OCI-LY7 (cell line): ENCODE measurements around the gene CNPY3.

Source experiments
- EZH2phosphoT487 ChIP-seq: fragments of 200-600 bp; sonication (generic); IDR thresholded peaks from 2 replicates; pipeline ENCODE4 v1.6.1; 2018; ENCODE audit warnings: low read depth, borderline replicate concordance, mild to moderate bottlenecking, mixed run types, antibody characterized with exemption, low read length, moderate library complexity, mixed read lengths
- TF ChIP-seq, protein P1 (sequence below): fragments of 200-600 bp; sonication (generic); conservative IDR thresholded peaks from 2 replicates; pipeline ENCODE4 v1.5.1; 2014; ENCODE audit warnings: mild to moderate bottlenecking, antibody characterized with exemption, low read length, moderate library complexity, mixed read lengths

DNA sequence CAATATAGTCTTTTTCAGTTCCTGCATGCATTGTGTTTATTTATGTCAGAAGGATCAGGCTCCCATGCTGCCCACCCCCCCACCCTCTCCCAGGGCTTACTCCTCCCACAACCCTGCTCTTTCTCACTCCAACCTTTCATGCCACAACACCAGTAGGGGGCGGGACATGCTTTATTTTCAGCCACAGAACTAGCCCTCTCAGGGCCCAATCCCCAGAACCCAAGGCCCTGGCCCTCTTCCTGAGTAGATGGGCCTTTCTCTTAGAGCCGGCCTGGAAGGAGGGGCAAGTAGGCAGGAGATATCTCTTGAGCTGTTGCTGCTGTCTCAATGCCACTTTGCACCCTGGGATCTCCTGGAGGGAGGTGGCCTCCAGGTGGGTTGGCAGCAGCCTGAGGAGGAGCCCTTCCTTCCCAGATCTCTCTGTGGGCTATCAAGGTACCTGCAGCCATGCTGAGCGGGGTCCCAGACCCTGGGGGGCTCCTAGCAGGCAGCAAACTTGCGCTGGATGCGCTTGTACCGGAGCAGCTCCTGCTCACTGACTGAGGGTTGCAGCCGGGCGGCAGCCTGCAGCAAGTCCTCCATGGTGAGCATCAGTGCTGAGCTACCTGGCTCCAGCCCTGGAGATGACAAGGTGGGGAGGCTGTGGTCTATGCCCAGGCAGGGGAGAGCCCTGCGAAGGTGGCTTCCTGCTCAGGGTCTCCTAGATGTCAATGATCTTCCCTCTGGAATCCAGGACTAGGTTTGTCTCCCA, 34.8 kb downstream of the CNPY3 start:
- TF ChIP-seq, protein P1, sequence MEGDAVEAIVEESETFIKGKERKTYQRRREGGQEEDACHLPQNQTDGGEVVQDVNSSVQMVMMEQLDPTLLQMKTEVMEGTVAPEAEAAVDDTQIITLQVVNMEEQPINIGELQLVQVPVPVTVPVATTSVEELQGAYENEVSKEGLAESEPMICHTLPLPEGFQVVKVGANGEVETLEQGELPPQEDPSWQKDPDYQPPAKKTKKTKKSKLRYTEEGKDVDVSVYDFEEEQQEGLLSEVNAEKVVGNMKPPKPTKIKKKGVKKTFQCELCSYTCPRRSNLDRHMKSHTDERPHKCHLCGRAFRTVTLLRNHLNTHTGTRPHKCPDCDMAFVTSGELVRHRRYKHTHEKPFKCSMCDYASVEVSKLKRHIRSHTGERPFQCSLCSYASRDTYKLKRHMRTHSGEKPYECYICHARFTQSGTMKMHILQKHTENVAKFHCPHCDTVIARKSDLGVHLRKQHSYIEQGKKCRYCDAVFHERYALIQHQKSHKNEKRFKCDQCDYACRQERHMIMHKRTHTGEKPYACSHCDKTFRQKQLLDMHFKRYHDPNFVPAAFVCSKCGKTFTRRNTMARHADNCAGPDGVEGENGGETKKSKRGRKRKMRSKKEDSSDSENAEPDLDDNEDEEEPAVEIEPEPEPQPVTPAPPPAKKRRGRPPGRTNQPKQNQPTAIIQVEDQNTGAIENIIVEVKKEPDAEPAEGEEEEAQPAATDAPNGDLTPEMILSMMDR: peak; percentile 64
- TF ChIP-seq EZH2phosphoT487: no peak
